SK-N-SH (cell line): ENCODE results near the gene PDS5B. TPM values are rescaled to one million over a fixed set of nuclear protein-coding genes. Genes with fewer than 3 reads are reported as not detected.

ENCODE experiments used
- CTCF ChIA-PET: fragments of 300-600, 350-600 bp; formaldehyde crosslinking; extraction: SDS; loops from one replicate; lab custom pipeline; 2021; lab: Yijun Ruan, JAX
- POLR2A ChIA-PET: fragments of 350-600 bp; sonication (Branson Sonifier 250); formaldehyde crosslinking; extraction: SDS; loops from one replicate; lab custom pipeline; 2020; ENCODE audit warnings: antibody characterized with exemption, inconsistent platforms; lab: Yijun Ruan, JAX
- DNase-seq: peaks from one replicate; pipeline ENCODE4 v3.0.0; 2012
- H2AFZ ChIP-seq: fragments of 200-600 bp; sonication (generic); 2 replicates; pipeline ENCODE4 v1.8.1; 2016; ENCODE audit warnings: antibody characterized with exemption, mild to moderate bottlenecking, low read depth
- H3F3A ChIP-seq: fragments of 200-600 bp; sonication (generic); replicated peaks from 2 replicates; pipeline ENCODE3; 2016; ENCODE audit warnings: antibody characterized with exemption, mild to moderate bottlenecking; ENCODE audit not compliant: insufficient read depth
- H3K27ac ChIP-seq, 2 experiments: fragments of 200-500 bp in 1 of 2; fragments of 200-600 bp in 1 of 2; sonication (Bioruptor generic) in 1 of 2; sonication (generic), shearing (Covaris generic) in 1 of 2; 2 replicates each; pipeline versions ENCODE4 v1.5.1 to v1.6.1; 2014 to 2016; ENCODE audit warnings: low read depth in 2 of 2, inconsistent platforms in 1 of 2, low read length in 1 of 2, mild to moderate bottlenecking in 1 of 2, mixed read lengths in 1 of 2
- H3K27me3 ChIP-seq: fragments of 200-600 bp; sonication (generic), shearing (Covaris generic); 2 replicates; pipeline ENCODE4 v1.6.1; 2016; ENCODE audit warnings: mixed run types; ENCODE audit not compliant: insufficient read depth
- H3K36me3 ChIP-seq, 2 experiments: fragments of 200-500 bp in 1 of 2; fragments of 200-600 bp in 1 of 2; sonication (Bioruptor generic) in 1 of 2; sonication (generic) in 1 of 2; replicated peaks in 1 of 2; 2 replicates each; pipeline versions ENCODE3 to v1.5.1; 2014 to 2016; ENCODE audit warnings: low read length in 1 of 2, mild to moderate bottlenecking in 1 of 2; ENCODE audit not compliant: insufficient read depth in 2 of 2, control insufficient read depth in 1 of 2
- H3K4me1 ChIP-seq, 2 experiments: fragments of 200-500 bp in 1 of 2; fragments of 200-600 bp in 1 of 2; sonication (Bioruptor generic) in 1 of 2; sonication (generic), shearing (Covaris generic) in 1 of 2; 2 replicates each; pipeline versions ENCODE4 v1.5.1 to v1.6.1; 2014 to 2016; ENCODE audit warnings: low read depth in 1 of 2, low read length in 1 of 2, mixed run types in 1 of 2; ENCODE audit not compliant: insufficient read depth in 2 of 2, control insufficient read depth in 1 of 2
- H3K4me2 ChIP-seq: fragments of 200-600 bp; sonication (generic), shearing (Covaris generic); 2 replicates; pipeline ENCODE4 v1.6.1; 2017; ENCODE audit warnings: mixed run types
- H3K4me3 ChIP-seq, 2 experiments: fragments of 200-500 bp in 1 of 2; fragments of 200-600 bp in 1 of 2; sonication (Bioruptor generic) in 1 of 2; sonication (generic), shearing (Covaris generic) in 1 of 2; 2 replicates each; pipeline versions ENCODE4 v1.5.1 to v1.8.1; 2014 to 2016; ENCODE audit warnings: low read depth in 2 of 2, inconsistent platforms in 1 of 2, low read length in 1 of 2, mild to moderate bottlenecking in 1 of 2, mixed read lengths in 1 of 2, moderate library complexity in 1 of 2
- H3K79me2 ChIP-seq: fragments of 200-600 bp; sonication (generic); 2 replicates; pipeline ENCODE4 v1.8.1; 2017; ENCODE audit warnings: mild to moderate bottlenecking; ENCODE audit not compliant: insufficient read depth
- H3K9ac ChIP-seq: fragments of 200-600 bp; sonication (generic); 2 replicates; pipeline ENCODE4 v1.6.1; 2017; ENCODE audit warnings: mixed run types
- H3K9me2 ChIP-seq: fragments of 200-600 bp; sonication (generic); 2 replicates; pipeline ENCODE4 v1.6.1; 2017; ENCODE audit warnings: mixed run types
- H3K9me3 ChIP-seq: fragments of 200-600 bp; sonication (generic); 2 replicates; pipeline ENCODE4 v1.6.1; 2017; ENCODE audit warnings: mixed run types, mild to moderate bottlenecking, moderate library complexity
- H4K20me1 ChIP-seq: fragments of 200-600 bp; sonication (generic); 2 replicates; pipeline ENCODE4 v1.6.1; 2017; ENCODE audit warnings: mild to moderate bottlenecking, mixed run types; ENCODE audit not compliant: insufficient read depth
- CHD2 ChIP-seq: fragments of 150-350 bp; IDR thresholded peaks from 2 replicates; pipeline ENCODE4 v1.6.1; 2018; ENCODE audit warnings: low read length; ENCODE audit not compliant: partially characterized antibody
- CTCF ChIP-seq: fragments of 200-600 bp; sonication (generic); IDR thresholded peaks from 2 replicates; pipeline ENCODE4 v1.6.1; 2017; ENCODE audit warnings: antibody characterized with exemption, mild to moderate bottlenecking, moderate library complexity
- ELF1 ChIP-seq: IDR thresholded peaks from 2 replicates; pipeline ENCODE4 v1.4.0; 2012
- FOXJ3 ChIP-seq: sonication (generic); formaldehyde crosslinking; IDR thresholded peaks from 2 replicates; pipeline ENCODE4 v1.5.1; 2020; ENCODE audit warnings: mild to moderate bottlenecking, missing genetic modification reagents
- FOXM1 ChIP-seq: IDR thresholded peaks from 2 replicates; pipeline ENCODE4 v1.4.0; 2012; ENCODE audit warnings: low read depth, mild to moderate bottlenecking
- GATA2 ChIP-seq: sonication (generic); formaldehyde crosslinking; IDR thresholded peaks from 2 replicates; pipeline ENCODE4 v1.5.0; 2020; ENCODE audit warnings: mild to moderate bottlenecking, missing genetic modification reagents
- JUND ChIP-seq: IDR thresholded peaks from 2 replicates; pipeline ENCODE4 v1.4.0; 2012
- MEF2A ChIP-seq: IDR thresholded peaks from 2 replicates; pipeline ENCODE4 v1.4.0; 2012; ENCODE audit warnings: low read depth, borderline replicate concordance
- NFIC ChIP-seq: IDR thresholded peaks from 2 replicates; pipeline ENCODE4 v1.4.0; 2012; ENCODE audit warnings: borderline replicate concordance
- RAD21 ChIP-seq: IDR thresholded peaks from 2 replicates; pipeline ENCODE4 v1.6.1; 2012; ENCODE audit warnings: mild to moderate bottlenecking, low read length
- RCOR1 ChIP-seq: fragments of 150-350 bp; IDR thresholded peaks from 2 replicates; pipeline ENCODE4 v1.6.1; 2017; ENCODE audit warnings: antibody characterized with exemption, low read length
- RFX5 ChIP-seq: IDR thresholded peaks from 2 replicates; pipeline ENCODE4 v1.6.1; 2012; ENCODE audit warnings: mild to moderate bottlenecking, improper control_type of control experiment, low read length
- RXRA ChIP-seq: IDR thresholded peaks from 2 replicates; pipeline ENCODE4 v1.4.0; 2012; ENCODE audit warnings: low read depth, mild to moderate bottlenecking, borderline replicate concordance
- SIN3A ChIP-seq: IDR thresholded peaks from 2 replicates; pipeline ENCODE4 v1.6.1; 2012; ENCODE audit warnings: low read depth, mild to moderate bottlenecking, low read length, moderate library complexity, borderline replicate concordance
- TAF1 ChIP-seq: IDR thresholded peaks from 2 replicates; pipeline ENCODE4 v1.6.1; 2012; ENCODE audit warnings: low read depth, mild to moderate bottlenecking, low read length, moderate library complexity, borderline replicate concordance
- TEAD4 ChIP-seq: IDR thresholded peaks from 2 replicates; pipeline ENCODE4 v1.4.0; 2012; ENCODE audit warnings: mild to moderate bottlenecking, borderline replicate concordance; ENCODE audit not compliant: insufficient read depth
- YY1 ChIP-seq: IDR thresholded peaks from 2 replicates; pipeline ENCODE4 v1.4.0; 2012; ENCODE audit warnings: low read depth, mild to moderate bottlenecking
- WGBS: methylation state at CpG from one replicate; pipeline ENCODE4 v1.1.6; 2017; ENCODE audit warnings: low lambda C conversion rate; 5-methylcytosine and 5-hydroxymethylcytosine counted together
- polyA plus RNA-seq, 3 experiments: library from polyadenylated mRNA; depleted of rRNA; stranded (reverse); fragments of >200 nt; gene quantifications; 2 replicates each; pipeline ENCODE4 v1.2.3, GENCODE V29; 2012
- TF ChIP-seq, protein P1 (sequence below): IDR thresholded peaks from 2 replicates; pipeline ENCODE4 v1.4.0; 2012; ENCODE audit warnings: low read depth
- TF ChIP-seq, protein P2 (sequence below): IDR thresholded peaks from 2 replicates; pipeline ENCODE4 v1.4.0; 2012; ENCODE audit warnings: low read depth, borderline replicate concordance
- TF ChIP-seq, protein P3 (sequence below): IDR thresholded peaks from 2 replicates; pipeline ENCODE4 v1.4.0; 2012; ENCODE audit warnings: low read depth, borderline replicate concordance
- TF ChIP-seq, protein P4 (sequence below): fragments of 150-350 bp; IDR thresholded peaks from 2 replicates; pipeline ENCODE4 v1.6.1; 2017; ENCODE audit warnings: antibody characterized with exemption, low read length, low read depth, borderline replicate concordance

PDS5B gene
- polyA plus RNA-seq, 1 of the 3 experiments (the other 2 are of a cell fraction) = 3.8 TPM

GRCh38 chr13:32609428-32609827 is 23.2 kb downstream of the PDS5B start:
- H3K4me2 ChIP-seq = no peak overlapping the region
- no peaks in the 10 kb centered on the region for H3K9me2 ChIP-seq
- ChIA-PET CTCF (interaction anchor here (1.1 to 1.6 kb wide), 4 partner anchors 13 to 1114 kb away, joined by 3 to 7 read pairs (median 4); no protein-coding TSS in a partner anchor), POLR2A (no interaction called here)
- H3K79me2 ChIP-seq = peaks cover 100% of the 10 kb centered on the region
- no peak overlapping the region for H3K27ac ChIP-seq
- no peaks in the 10 kb centered on the region for H3K27me3 ChIP-seq
- no peaks in the 10 kb centered on the region for H3K9me3 ChIP-seq
- DNase-seq = no peak
- no peak overlapping the region for H2AFZ ChIP-seq
- peaks cover 2 to 4% of the 10 kb centered on the region in 2 experiments for H3K36me3 ChIP-seq
- TF ChIP-seq RXRA (no peak), SIN3A (no peak), FOXJ3 (CRISPR knock-in tag) (no peak), TAF1 (no peak), RFX5 (no peak), MEF2A (no peak), JUND (no peak), CTCF (no peak), NFIC (no peak), ELF1 (no peak), FOXM1 (no peak), GATA2 (CRISPR knock-in tag) (no peak)
- TF ChIP-seq, protein P1, sequence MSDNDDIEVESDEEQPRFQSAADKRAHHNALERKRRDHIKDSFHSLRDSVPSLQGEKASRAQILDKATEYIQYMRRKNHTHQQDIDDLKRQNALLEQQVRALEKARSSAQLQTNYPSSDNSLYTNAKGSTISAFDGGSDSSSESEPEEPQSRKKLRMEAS = no peak
- H4K20me1 ChIP-seq = peaks cover 17% of the 10 kb centered on the region; the same call in 1 of the 2 replicates
- no peak overlapping the region for H3K4me3 ChIP-seq
- 71% methylated on average over 1 of the region's 1 CpG for WGBS
- no peak overlapping the region for H3K9ac ChIP-seq
- H3F3A ChIP-seq = peaks cover 4% of the 10 kb centered on the region
- no peaks in the 10 kb centered on the region for H3K4me1 ChIP-seq

- CTCF ChIA-PET = no interaction called here
- Histone ChIP-seq H4K20me1 (peaks cover 26% of the 10 kb centered on the region), H2AFZ (no peak overlapping the region)
- TF ChIP-seq CTCF (no peak), YY1 (no peak), JUND (no peak), FOXJ3 (CRISPR knock-in tag) (no peak), RCOR1 (no peak), GATA2 (CRISPR knock-in tag) (no peak), TEAD4 (no peak), NFIC (no peak), RAD21 (no peak), CHD2 (no peak)
- TF ChIP-seq, protein P2, sequence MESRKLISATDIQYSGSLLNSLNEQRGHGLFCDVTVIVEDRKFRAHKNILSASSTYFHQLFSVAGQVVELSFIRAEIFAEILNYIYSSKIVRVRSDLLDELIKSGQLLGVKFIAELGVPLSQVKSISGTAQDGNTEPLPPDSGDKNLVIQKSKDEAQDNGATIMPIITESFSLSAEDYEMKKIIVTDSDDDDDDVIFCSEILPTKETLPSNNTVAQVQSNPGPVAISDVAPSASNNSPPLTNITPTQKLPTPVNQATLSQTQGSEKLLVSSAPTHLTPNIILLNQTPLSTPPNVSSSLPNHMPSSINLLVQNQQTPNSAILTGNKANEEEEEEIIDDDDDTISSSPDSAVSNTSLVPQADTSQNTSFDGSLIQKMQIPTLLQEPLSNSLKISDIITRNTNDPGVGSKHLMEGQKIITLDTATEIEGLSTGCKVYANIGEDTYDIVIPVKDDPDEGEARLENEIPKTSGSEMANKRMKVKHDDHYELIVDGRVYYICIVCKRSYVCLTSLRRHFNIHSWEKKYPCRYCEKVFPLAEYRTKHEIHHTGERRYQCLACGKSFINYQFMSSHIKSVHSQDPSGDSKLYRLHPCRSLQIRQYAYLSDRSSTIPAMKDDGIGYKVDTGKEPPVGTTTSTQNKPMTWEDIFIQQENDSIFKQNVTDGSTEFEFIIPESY = no peak
- TF ChIP-seq, protein P3, sequence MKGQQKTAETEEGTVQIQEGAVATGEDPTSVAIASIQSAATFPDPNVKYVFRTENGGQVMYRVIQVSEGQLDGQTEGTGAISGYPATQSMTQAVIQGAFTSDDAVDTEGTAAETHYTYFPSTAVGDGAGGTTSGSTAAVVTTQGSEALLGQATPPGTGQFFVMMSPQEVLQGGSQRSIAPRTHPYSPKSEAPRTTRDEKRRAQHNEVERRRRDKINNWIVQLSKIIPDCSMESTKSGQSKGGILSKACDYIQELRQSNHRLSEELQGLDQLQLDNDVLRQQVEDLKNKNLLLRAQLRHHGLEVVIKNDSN = no peak
- TF ChIP-seq, protein P4, sequence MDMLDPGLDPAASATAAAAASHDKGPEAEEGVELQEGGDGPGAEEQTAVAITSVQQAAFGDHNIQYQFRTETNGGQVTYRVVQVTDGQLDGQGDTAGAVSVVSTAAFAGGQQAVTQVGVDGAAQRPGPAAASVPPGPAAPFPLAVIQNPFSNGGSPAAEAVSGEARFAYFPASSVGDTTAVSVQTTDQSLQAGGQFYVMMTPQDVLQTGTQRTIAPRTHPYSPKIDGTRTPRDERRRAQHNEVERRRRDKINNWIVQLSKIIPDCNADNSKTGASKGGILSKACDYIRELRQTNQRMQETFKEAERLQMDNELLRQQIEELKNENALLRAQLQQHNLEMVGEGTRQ = no peak
Measured at GRCh38 chr13:32610538-32610937, 24.3 kb downstream of the PDS5B start.

More at GRCh38 chr13:32610538-32610937, 24.3 kb downstream of the PDS5B start:
- no peaks in the 10 kb centered on the region for H3K4me1 ChIP-seq
- no peak overlapping the region for H3K4me2 ChIP-seq
- no peak overlapping the region for H3K9ac ChIP-seq
- H3K79me2 ChIP-seq = peaks cover 100% of the 10 kb centered on the region
- 100% methylated on average over 1 of the region's 1 CpG for WGBS
- H3K27me3 ChIP-seq = no peaks in the 10 kb centered on the region
- H3K9me2 ChIP-seq = no peaks in the 10 kb centered on the region
- DNase-seq = no peak
- H3K27ac ChIP-seq = no peak overlapping the region
- H3K9me3 ChIP-seq = no peaks in the 10 kb centered on the region
- no peak overlapping the region for H3K4me3 ChIP-seq
- POLR2A ChIA-PET = no interaction called here
- peaks cover 4% of the 10 kb centered on the region for H3F3A ChIP-seq
- H3K36me3 ChIP-seq = peaks cover 2 to 4% of the 10 kb centered on the region in 2 experiments
